Keratinocyte (primary cell): ENCODE measurements around the gene LRRC8C. TPM values are rescaled to one million over a fixed set of nuclear protein-coding genes. Genes with fewer than 3 reads are reported as not detected.

Experiments used
- DNase-seq: peaks from one replicate; pipeline ENCODE4 v3.0.0-alpha.2; 2011; ENCODE audit warnings: low read depth, missing footprints, low spot score
- FAIRE-seq: peaks from 2 replicates; lab custom pipeline; 2011; peaks lifted over from hg19 to GRCh38; lab: Jason Lieb, UNC
- H2AFZ ChIP-seq: 2 replicates; pipeline ENCODE4 v1.6.0; 2012; ENCODE audit warnings: low read length, control low read depth, inconsistent platforms; ENCODE audit not compliant: control insufficient read depth
- H3K27ac ChIP-seq: 2 replicates; pipeline ENCODE4 v1.5.1; 2011; ENCODE audit warnings: low read length; ENCODE audit not compliant: control insufficient read depth, insufficient read depth
- H3K27me3 ChIP-seq: 3 replicates; pipeline ENCODE4 v1.6.0; 2011; ENCODE audit warnings: low read length; ENCODE audit not compliant: control insufficient read depth, insufficient read depth; ENCODE audit errors: extremely low read depth
- H3K36me3 ChIP-seq, 2 experiments: 2 replicates in 1 of 2; 3 replicates in 1 of 2; pipeline ENCODE4 v1.5.1; 2011; ENCODE audit warnings: low read length in 2 of 2, mild to moderate bottlenecking in 1 of 2; ENCODE audit not compliant: control insufficient read depth in 2 of 2, insufficient read depth in 2 of 2; ENCODE audit errors: extremely low read depth in 1 of 2
- H3K4me1 ChIP-seq: 3 replicates; pipeline ENCODE4 v1.5.1; 2011; ENCODE audit warnings: low read length; ENCODE audit not compliant: control insufficient read depth, insufficient read depth; ENCODE audit errors: extremely low read depth
- H3K4me2 ChIP-seq: 3 replicates; pipeline ENCODE4 v1.6.0; 2011; ENCODE audit warnings: low read depth, low read length; ENCODE audit not compliant: control insufficient read depth, insufficient read depth; ENCODE audit errors: extremely low read depth
- H3K4me3 ChIP-seq, 3 experiments: fragments of 200-600 bp in 1 of 3; sonication (generic) in 1 of 3; 2 replicates in 2 of 3; 3 replicates in 1 of 3; pipeline ENCODE4 v1.5.1; 2011 to 2016; ENCODE audit warnings: low read length in 3 of 3, mild to moderate bottlenecking in 3 of 3, control low read depth in 2 of 3, inconsistent platforms in 1 of 3, low read depth in 1 of 3, mixed read lengths in 1 of 3, mixed run types in 1 of 3, moderate library complexity in 1 of 3; ENCODE audit not compliant: control insufficient read depth in 2 of 3, insufficient read depth in 2 of 3; ENCODE audit errors: extremely low read depth in 1 of 3
- H3K79me2 ChIP-seq: 2 replicates; pipeline ENCODE4 v1.6.0; 2012; ENCODE audit warnings: low read length; ENCODE audit not compliant: control insufficient read depth, insufficient read depth
- H3K9ac ChIP-seq: 3 replicates; pipeline ENCODE4 v1.6.0; 2011; ENCODE audit warnings: low read length; ENCODE audit not compliant: control insufficient read depth, insufficient read depth; ENCODE audit errors: extremely low read depth
- H3K9me1 ChIP-seq: 3 replicates; pipeline ENCODE4 v1.6.0; 2011; ENCODE audit warnings: low read length; ENCODE audit not compliant: control insufficient read depth, insufficient read depth; ENCODE audit errors: extremely low read depth
- H3K9me3 ChIP-seq: 2 replicates; pipeline ENCODE4 v1.5.1; 2012; ENCODE audit warnings: low read depth, low read length; ENCODE audit not compliant: control insufficient read depth
- H4K20me1 ChIP-seq: 3 replicates; pipeline ENCODE4 v1.6.0; 2011; ENCODE audit warnings: low read length; ENCODE audit not compliant: control insufficient read depth, insufficient read depth; ENCODE audit errors: extremely low read depth
- EZH2 ChIP-seq: IDR thresholded peaks from one replicate; pipeline ENCODE4 v1.6.1; 2012; ENCODE audit warnings: inconsistent platforms, mild to moderate bottlenecking, low read length, moderate library complexity
- dilution Hi-C: fragments of 300-500 bp; cut with MboI; formaldehyde crosslinking; loops from one replicate; pipeline ENCODE4 v1.7.0; 2020; ENCODE audit warnings: low sequenced_read_pairs; ENCODE audit not compliant: extremely low pct_ligation_motif_present
- polyA plus RNA-seq, 5 experiments: library from polyadenylated mRNA; depleted of rRNA in 3 of 5; stranded (reverse) in 3 of 5; stranded (forward) in 1 of 5; unstranded in 1 of 5; fragments of >200 nt; gene quantifications; 1 replicate in 1 of 5; 2 replicates in 3 of 5; 3 replicates in 1 of 5; pipeline versions ENCODE4 v1.2.1 to v1.2.3, GENCODE V29; 2011 to 2012; ENCODE audit warnings: missing spikeins in 2 of 5, low read depth in 1 of 5, low replicate concordance in 1 of 5
- TF ChIP-seq, protein P1 (sequence below), 3 experiments: IDR thresholded peaks in 1 of 3; conservative IDR thresholded peaks in 1 of 3; optimal IDR thresholded peaks in 1 of 3; 2 replicates in 2 of 3; 3 replicates in 1 of 3; pipeline versions ENCODE3 to v1.5.1; 2011; ENCODE audit warnings: low read length in 3 of 3, mild to moderate bottlenecking in 3 of 3, moderate library complexity in 2 of 3, control low read depth in 1 of 3, inconsistent platforms in 1 of 3; ENCODE audit not compliant: insufficient read depth in 2 of 3; ENCODE audit errors: extremely low read depth in 1 of 3

The LRRC8C gene
- polyA plus RNA-seq, 1 donor (not counting 4 experiments of a cell fraction or from before 2014, with no cell fraction given), result 18.4 TPM

DNA sequence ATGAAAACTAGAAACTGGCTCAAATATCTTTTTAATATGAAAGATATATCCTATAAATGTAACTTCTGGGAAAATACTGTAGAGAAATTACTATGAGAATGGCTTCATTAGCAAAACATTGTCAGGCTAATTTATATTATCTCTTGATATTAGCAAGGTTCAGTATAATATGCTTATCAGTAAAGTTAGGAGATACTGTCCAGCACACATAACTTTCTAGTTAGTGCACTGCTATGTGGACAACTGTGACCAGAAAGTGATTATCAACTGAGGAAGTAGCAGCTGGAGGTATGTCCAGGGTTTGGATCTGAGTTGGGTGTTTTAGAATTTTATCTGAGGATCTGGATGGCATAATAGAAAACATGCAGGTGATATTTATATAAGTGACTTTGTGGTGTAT is 7.5 kb downstream of the LRRC8C start:
- Histone ChIP-seq H3K4me3 (no peak overlapping the region), H3K9ac (no peak overlapping the region), H3K9me1 (no peaks in the 10 kb centered on the region), H3K27me3 (no peaks in the 10 kb centered on the region), H3K27ac (no peak overlapping the region), H3K4me1 (peaks cover 21% of the 10 kb centered on the region), H3K79me2 (peaks cover 84% of the 10 kb centered on the region), H3K4me2 (no peak overlapping the region), H3K36me3 (no peaks in the 10 kb centered on the region), H4K20me1 (no peaks in the 10 kb centered on the region), H2AFZ (no peak overlapping the region), H3K9me3 (no peaks in the 10 kb centered on the region)
- TF ChIP-seq, protein P1, sequence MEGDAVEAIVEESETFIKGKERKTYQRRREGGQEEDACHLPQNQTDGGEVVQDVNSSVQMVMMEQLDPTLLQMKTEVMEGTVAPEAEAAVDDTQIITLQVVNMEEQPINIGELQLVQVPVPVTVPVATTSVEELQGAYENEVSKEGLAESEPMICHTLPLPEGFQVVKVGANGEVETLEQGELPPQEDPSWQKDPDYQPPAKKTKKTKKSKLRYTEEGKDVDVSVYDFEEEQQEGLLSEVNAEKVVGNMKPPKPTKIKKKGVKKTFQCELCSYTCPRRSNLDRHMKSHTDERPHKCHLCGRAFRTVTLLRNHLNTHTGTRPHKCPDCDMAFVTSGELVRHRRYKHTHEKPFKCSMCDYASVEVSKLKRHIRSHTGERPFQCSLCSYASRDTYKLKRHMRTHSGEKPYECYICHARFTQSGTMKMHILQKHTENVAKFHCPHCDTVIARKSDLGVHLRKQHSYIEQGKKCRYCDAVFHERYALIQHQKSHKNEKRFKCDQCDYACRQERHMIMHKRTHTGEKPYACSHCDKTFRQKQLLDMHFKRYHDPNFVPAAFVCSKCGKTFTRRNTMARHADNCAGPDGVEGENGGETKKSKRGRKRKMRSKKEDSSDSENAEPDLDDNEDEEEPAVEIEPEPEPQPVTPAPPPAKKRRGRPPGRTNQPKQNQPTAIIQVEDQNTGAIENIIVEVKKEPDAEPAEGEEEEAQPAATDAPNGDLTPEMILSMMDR (optimal IDR thresholded peaks at IDR 0.05 in 1 of 3, IDR thresholded peaks at IDR 0.05 in 1 of 3, conservative IDR thresholded peaks at IDR 0.05 in 1 of 3; ENCODE audit: extremely low read depth in 1 of 3, insufficient read depth in 2 of 3, low read length in 3 of 3), result no peak
- TF ChIP-seq EZH2, result no peak
- DNase-seq (no peak), FAIRE-seq (no peak)
- dilution Hi-C loops, result no loop called here

DNA sequence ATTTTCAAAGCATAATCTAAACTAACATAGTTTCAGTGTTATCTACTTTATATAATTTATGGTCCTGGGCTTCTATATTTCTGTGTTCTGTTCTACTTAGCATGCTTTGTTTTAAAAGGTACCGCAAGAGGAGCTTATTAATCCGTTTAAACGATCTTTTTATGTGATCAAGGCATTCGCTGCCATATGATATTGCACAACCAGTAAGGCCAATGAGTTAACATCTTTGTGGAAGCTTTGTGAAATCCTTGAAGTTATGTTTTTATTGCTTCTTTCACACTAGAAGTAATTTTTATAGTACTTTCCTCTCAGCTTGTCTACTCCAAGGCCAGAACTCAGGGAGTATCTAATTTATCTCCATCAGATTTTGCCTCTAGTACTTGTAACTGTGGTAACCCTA is 8.9 kb downstream of the LRRC8C start:
- H3K9ac ChIP-seq, result no peak overlapping the region

More for the DNA sequence above, 8.9 kb downstream of the LRRC8C start:
- DNase-seq, result no peak
- H3K9me1 ChIP-seq, result no peaks in the 10 kb centered on the region
- H4K20me1 ChIP-seq, result no peaks in the 10 kb centered on the region
- H3K4me2 ChIP-seq, result no peak overlapping the region
- FAIRE-seq, result no peak
- peaks cover 10% of the 10 kb centered on the region for H3K4me1 ChIP-seq
- H3K4me3 ChIP-seq, result no peak overlapping the region
- H3K27ac ChIP-seq, result no peak overlapping the region
- peaks cover 92% of the 10 kb centered on the region for H3K79me2 ChIP-seq
- H3K27me3 ChIP-seq, result no peaks in the 10 kb centered on the region
- no peaks in the 10 kb centered on the region for H3K36me3 ChIP-seq
- TF ChIP-seq EZH2, result no peak
- TF ChIP-seq, protein P1 (optimal IDR thresholded peaks at IDR 0.05 in 1 of 3, IDR thresholded peaks at IDR 0.05 in 1 of 3, conservative IDR thresholded peaks at IDR 0.05 in 1 of 3; ENCODE audit: extremely low read depth in 1 of 3, insufficient read depth in 2 of 3, low read length in 3 of 3), result no peak
- H3K9me3 ChIP-seq, result peaks cover 3% of the 10 kb centered on the region
- dilution Hi-C loops, result no loop called here
- no peak overlapping the region for H2AFZ ChIP-seq
